ENCODE results near the gene S1PR3. TPM values are rescaled to one million over a fixed set of nuclear protein-coding genes. Genes with fewer than 3 reads are reported as not detected.

S1PR3 gene
- total RNA-seq, 2 experiments from 2014 or later = not detected

DNA sequence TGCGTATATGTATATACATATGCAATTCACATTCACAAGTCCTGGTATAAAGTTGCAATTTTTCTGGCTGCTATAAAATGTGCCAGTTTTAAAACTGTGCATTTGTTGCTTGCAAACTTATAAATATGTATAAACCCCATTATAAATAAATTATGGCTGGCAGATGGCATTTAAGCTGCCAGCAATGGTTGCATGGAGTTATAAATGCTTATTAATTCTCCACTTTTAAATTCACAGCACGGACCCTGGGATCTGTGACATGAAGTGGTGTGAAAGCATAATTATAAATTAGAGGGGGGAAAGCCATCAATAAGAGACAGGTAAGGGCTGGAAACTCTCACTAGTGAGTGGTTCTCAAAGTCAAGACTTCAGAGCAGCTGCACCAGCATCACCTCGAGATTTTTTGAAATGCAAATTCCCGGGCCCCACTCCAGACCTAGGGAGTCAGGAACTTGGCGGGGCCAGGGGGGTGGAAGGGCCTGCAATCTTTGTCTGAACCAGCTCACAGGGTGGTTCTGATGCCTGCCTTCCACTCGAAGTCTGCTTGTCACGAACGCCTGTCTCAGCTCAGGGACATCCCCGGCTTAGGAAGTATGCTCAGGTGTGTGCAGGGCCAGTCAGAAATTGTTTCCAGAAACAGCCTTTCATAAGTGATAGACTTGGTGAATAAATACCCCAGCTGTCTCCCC lies 16.9 kb downstream of the S1PR3 start:
- ChIA-PET POLR2A (no interaction called here), CTCF (no interaction called here)
- DNase-seq = peak; percentile 4
- H3K4me1 Mint-ChIP-seq (ENCODE audit: low read depth) = no peaks in the 10 kb centered on the region
- no peak for ATAC-seq
- H3K27ac Mint-ChIP-seq = no peak overlapping the region
- H3K27me3 Mint-ChIP-seq (ENCODE audit: low read depth) = peaks cover 9% of the 10 kb centered on the region
- no peak overlapping the region for H3K4me3 Mint-ChIP-seq
- H3K36me3 Mint-ChIP-seq (ENCODE audit: low read depth) = no peaks in the 10 kb centered on the region
- H3K9me3 Mint-ChIP-seq (ENCODE audit: insufficient read depth) = no peaks in the 10 kb centered on the region

DNA sequence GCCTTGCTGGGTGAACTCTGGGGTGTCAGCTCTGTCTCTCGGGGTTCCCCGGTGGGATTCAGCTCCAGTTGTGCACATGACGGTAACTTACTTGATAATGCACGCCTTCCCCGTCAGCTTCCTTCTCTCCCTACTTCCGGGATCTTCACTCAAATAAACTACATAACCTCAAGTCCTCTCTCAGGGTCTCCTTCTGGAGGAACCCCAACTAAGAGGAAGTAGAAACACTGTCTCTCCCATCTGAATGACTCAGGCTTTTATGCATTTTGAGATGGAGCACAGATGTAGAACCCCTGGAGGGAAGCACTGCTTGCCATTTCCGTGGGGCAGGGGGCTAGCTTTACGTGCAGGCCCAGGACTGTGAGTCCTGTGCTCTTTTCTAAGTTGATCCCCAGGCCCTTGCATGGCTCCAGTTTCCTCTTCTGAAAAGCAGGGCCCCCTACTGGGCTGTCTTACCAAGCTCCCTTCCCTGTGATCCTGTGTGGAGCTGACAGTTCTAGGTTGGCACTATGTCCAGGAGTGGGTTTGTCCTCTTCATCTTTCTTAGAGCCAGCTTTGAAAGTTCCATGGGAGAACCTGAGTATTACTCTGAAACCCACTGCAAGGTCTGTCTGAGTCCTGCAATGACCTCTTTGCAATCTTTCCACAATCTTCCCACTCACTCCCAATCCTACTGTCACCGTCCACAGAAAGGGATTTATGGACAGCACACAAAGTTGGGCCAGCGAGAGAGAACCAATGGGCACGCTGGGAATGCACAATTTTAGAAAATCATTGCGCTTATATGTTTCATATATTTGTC lies 17.7 kb downstream of the S1PR3 start:
- peak; percentile 15 for DNase-seq
- H3K4me1 Mint-ChIP-seq (ENCODE audit: low read depth) = no peaks in the 10 kb centered on the region
- ATAC-seq = no peak
- CTCF ChIA-PET = no interaction called here
- H3K27me3 Mint-ChIP-seq (ENCODE audit: low read depth) = peaks cover 8% of the 10 kb centered on the region
- H3K4me3 Mint-ChIP-seq = no peak overlapping the region
- H3K27ac Mint-ChIP-seq = no peak overlapping the region
- no peaks in the 10 kb centered on the region for H3K36me3 Mint-ChIP-seq (ENCODE audit: low read depth)
- POLR2A ChIA-PET = no interaction called here
- no peaks in the 10 kb centered on the region for H3K9me3 Mint-ChIP-seq (ENCODE audit: insufficient read depth)

- H3K27me3 Mint-ChIP-seq (ENCODE audit: low read depth) = peaks cover 8% of the 10 kb centered on the region
- no peak overlapping the region for H3K27ac Mint-ChIP-seq
- no peak overlapping the region for H3K4me3 Mint-ChIP-seq
- peak; percentile 7 for DNase-seq
- no peaks in the 10 kb centered on the region for H3K36me3 Mint-ChIP-seq (ENCODE audit: low read depth)
- H3K4me1 Mint-ChIP-seq (ENCODE audit: low read depth) = no peaks in the 10 kb centered on the region
- ChIA-PET CTCF (no interaction called here), POLR2A (no interaction called here)
- ATAC-seq = no peak
- H3K9me3 Mint-ChIP-seq (ENCODE audit: insufficient read depth) = no peaks in the 10 kb centered on the region
These were observed 18.2 kb downstream of the S1PR3 start for GRCh38 chr9:89009546-89009840.

GRCh38 chr9:89010056-89010455 lies 18.8 kb downstream of the S1PR3 start:
- POLR2A ChIA-PET = no interaction called here
- H3K9me3 Mint-ChIP-seq (ENCODE audit: insufficient read depth) = no peaks in the 10 kb centered on the region
- H3K27ac Mint-ChIP-seq = no peak overlapping the region
- H3K4me3 Mint-ChIP-seq = no peak overlapping the region
- ATAC-seq = no peak
- peaks cover 9% of the 10 kb centered on the region for H3K27me3 Mint-ChIP-seq (ENCODE audit: low read depth)
- H3K36me3 Mint-ChIP-seq (ENCODE audit: low read depth) = no peaks in the 10 kb centered on the region
- no peaks in the 10 kb centered on the region for H3K4me1 Mint-ChIP-seq (ENCODE audit: low read depth)
- CTCF ChIA-PET = no interaction called here
- DNase-seq = no peak

DNA sequence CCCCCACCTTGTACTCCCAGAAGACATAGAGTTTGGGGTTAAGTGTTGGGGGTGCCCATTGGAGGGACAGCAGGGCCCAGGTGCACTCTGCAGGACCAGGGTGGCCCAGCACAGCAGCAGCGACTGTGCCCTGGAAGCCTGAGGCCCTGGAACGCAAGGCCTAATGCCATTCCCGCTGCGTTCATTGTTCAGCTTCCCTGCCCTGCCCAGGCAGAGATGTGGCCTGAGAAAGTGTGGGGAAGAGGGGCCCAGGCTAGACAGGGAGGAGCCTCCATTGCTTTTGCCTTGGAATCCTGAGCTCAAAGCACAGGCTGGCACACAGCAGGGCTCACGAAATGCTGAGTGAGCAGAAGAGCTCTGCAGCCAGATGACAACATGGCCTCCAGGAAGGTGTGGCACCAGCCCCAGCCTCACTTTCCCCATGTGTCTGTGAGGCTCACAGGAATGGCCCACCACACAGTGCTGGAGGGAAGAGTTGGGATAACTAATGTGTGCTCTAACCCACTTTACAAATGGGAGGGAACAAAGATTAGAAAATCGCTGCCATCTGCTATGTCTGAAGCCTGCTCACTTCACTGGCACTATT lies 19.4 kb downstream of the S1PR3 start:
- ChIA-PET CTCF (interaction anchor here (0.9 kb wide), 1 partner anchor 417 kb away, joined by 3 read pairs; no protein-coding TSS in a partner anchor), POLR2A (no interaction called here)
- no peaks in the 10 kb centered on the region for H3K36me3 Mint-ChIP-seq (ENCODE audit: low read depth)
- peaks cover 3% of the 10 kb centered on the region for H3K27me3 Mint-ChIP-seq (ENCODE audit: low read depth)
- H3K4me1 Mint-ChIP-seq (ENCODE audit: low read depth) = no peaks in the 10 kb centered on the region
- ATAC-seq (no peak), DNase-seq (no peak)
- no peak overlapping the region for H3K4me3 Mint-ChIP-seq
- H3K27ac Mint-ChIP-seq = no peak overlapping the region
- no peaks in the 10 kb centered on the region for H3K9me3 Mint-ChIP-seq (ENCODE audit: insufficient read depth)

GRCh38 chr9:89011683-89012082 lies 20.4 kb downstream of the S1PR3 start:
- Mint-ChIP-seq H3K9me3 (ENCODE audit: insufficient read depth) (no peaks in the 10 kb centered on the region), H3K36me3 (ENCODE audit: low read depth) (no peaks in the 10 kb centered on the region), H3K4me3 (no peak overlapping the region), H3K4me1 (ENCODE audit: low read depth) (no peaks in the 10 kb centered on the region), H3K27me3 (ENCODE audit: low read depth) (peaks cover 2% of the 10 kb centered on the region), H3K27ac (no peak overlapping the region)
- no peak for ATAC-seq
- no peak for DNase-seq
- ChIA-PET CTCF (interaction anchor here (0.9 kb wide), 1 partner anchor 418 kb away, joined by 3 read pairs; no protein-coding TSS in a partner anchor), POLR2A (no interaction called here)

DNA sequence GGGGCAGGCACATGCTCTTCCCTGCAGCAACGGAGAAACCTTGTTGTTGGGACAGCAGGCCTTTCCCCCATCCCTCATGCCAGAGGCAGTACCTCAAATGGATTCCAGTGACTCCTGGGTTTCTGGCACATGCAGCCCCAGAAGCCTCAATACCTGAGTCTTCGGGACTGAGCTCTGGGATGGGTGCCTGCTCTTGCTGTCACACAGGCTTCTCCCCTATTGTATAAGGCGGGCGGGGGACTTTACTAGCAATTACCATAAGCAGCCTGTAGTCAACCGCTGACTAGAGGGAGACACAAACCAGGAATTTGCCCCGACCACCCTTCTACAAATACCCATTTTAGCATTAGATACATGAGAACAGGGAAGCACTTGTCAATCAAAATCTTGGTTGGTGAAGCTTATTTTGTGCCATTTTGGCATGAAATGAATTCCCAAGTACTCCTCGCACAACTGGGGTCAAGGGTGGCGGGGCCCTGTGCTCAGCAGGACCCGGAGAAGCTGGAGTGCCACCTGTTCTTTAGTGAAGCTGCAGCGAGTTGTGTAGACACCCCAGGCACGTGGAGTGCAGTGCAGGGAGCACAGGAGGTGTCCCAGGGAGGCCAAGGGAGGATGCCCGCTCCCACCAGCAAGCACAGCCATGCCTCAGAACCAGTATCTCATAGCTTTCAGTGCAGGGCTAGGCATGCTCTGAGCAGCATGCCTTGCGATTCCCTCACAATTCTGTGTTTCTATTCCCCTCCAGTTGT lies 21.2 kb downstream of the S1PR3 start:
- no peak for DNase-seq
- CTCF ChIA-PET = no interaction called here

DNA sequence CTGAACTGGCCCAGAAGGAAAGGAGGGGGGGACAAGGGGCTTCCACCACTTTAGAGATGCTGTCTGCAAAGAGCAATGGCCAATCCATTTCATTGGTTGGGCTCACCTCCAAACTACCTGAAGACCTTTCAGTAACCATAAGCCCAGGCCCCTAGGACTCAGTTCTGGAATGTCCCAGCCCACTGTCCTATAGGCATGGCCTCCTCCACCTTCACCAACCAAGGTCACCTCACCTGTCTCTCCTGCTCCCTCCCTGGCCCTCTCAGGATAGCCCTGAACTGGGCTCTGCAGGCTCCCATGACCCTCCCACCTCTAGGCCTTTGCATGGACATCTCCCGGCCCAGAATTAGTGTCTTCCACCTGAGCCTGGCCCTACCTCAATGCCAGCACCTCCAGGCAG lies 22.4 kb downstream of the S1PR3 start:
- ATAC-seq (no peak), DNase-seq (no peak)
- H3K4me3 Mint-ChIP-seq = no peak overlapping the region
- ChIA-PET POLR2A (no interaction called here), CTCF (no interaction called here)
- peaks cover 10% of the 10 kb centered on the region for H3K27me3 Mint-ChIP-seq (ENCODE audit: low read depth)
- no peaks in the 10 kb centered on the region for H3K4me1 Mint-ChIP-seq (ENCODE audit: low read depth)
- H3K27ac Mint-ChIP-seq = no peak overlapping the region
- no peaks in the 10 kb centered on the region for H3K9me3 Mint-ChIP-seq (ENCODE audit: insufficient read depth)
- no peaks in the 10 kb centered on the region for H3K36me3 Mint-ChIP-seq (ENCODE audit: low read depth)

More for the DNA sequence above, 21.2 kb downstream of the S1PR3 start:
- Mint-ChIP-seq H3K27me3 (ENCODE audit: low read depth) (peaks cover 3% of the 10 kb centered on the region), H3K4me1 (ENCODE audit: low read depth) (no peaks in the 10 kb centered on the region), H3K4me3 (no peak overlapping the region), H3K9me3 (ENCODE audit: insufficient read depth) (no peaks in the 10 kb centered on the region), H3K36me3 (ENCODE audit: low read depth) (no peaks in the 10 kb centered on the region), H3K27ac (no peak overlapping the region)
- no peak for ATAC-seq
- POLR2A ChIA-PET = no interaction called here

DNA sequence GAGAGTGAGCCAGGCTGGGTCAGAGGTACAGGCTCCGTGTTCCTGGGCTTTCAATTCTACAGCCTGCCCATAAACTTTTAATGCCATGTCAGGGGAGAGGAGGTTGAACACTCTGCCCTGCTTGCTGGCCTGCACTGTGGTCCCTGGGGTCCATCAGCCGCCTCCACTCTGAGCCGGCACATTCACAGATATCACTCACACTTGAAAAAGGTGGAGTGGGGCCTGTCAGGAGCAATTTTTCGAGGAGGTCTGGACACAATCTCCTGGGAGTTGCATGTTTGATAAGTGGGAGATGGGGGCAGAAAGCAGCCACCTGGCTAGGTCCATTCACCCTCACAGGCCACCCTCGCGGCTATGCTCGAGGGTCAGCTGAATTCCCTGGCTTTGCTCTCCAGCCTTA lies 22.9 kb downstream of the S1PR3 start:
- H3K27ac Mint-ChIP-seq = no peak overlapping the region

GRCh38 chr9:89015336-89015735 lies 24.1 kb downstream of the S1PR3 start:
- Mint-ChIP-seq H3K4me3 (no peak overlapping the region), H3K4me1 (ENCODE audit: low read depth) (no peaks in the 10 kb centered on the region), H3K27ac (no peak overlapping the region), H3K9me3 (ENCODE audit: insufficient read depth) (no peaks in the 10 kb centered on the region), H3K36me3 (ENCODE audit: low read depth) (no peaks in the 10 kb centered on the region), H3K27me3 (ENCODE audit: low read depth) (peaks cover 10% of the 10 kb centered on the region)
- ChIA-PET CTCF (no interaction called here), POLR2A (no interaction called here)
- ATAC-seq (no peak), DNase-seq (no peak)

More for the DNA sequence above, 22.9 kb downstream of the S1PR3 start:
- ChIA-PET CTCF (no interaction called here), POLR2A (no interaction called here)
- DNase-seq (no peak), ATAC-seq (no peak)
- Mint-ChIP-seq H3K36me3 (ENCODE audit: low read depth) (no peaks in the 10 kb centered on the region), H3K27me3 (ENCODE audit: low read depth) (peaks cover 10% of the 10 kb centered on the region), H3K4me3 (no peak overlapping the region), H3K4me1 (ENCODE audit: low read depth) (no peaks in the 10 kb centered on the region), H3K9me3 (ENCODE audit: insufficient read depth) (no peaks in the 10 kb centered on the region)

DNA sequence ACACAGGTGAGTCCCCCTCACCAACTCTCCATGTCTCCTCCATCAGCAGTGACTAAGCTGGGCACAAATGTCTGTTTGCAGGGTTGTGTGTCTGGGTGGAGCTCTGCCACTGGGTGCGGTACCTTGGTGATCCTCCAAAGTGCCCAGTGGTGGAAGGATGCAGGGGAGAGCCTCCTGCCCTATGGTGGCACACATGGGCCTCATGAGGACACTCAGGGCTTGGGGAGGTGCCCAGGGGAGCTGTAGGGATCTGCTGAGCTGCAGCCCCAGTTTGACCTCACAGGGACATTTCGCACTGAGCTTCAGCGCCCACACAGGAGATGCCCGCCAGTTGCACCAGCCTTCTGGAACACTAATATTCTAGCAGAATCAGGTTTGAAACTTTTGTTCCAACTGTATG lies 29.5 kb downstream of the S1PR3 start:
- Mint-ChIP-seq H3K27ac (no peak overlapping the region), H3K36me3 (ENCODE audit: low read depth) (no peaks in the 10 kb centered on the region), H3K4me3 (no peak overlapping the region), H3K27me3 (ENCODE audit: low read depth) (peaks cover 8% of the 10 kb centered on the region), H3K9me3 (ENCODE audit: insufficient read depth) (no peaks in the 10 kb centered on the region), H3K4me1 (ENCODE audit: low read depth) (no peaks in the 10 kb centered on the region)
- ChIA-PET CTCF (no interaction called here), POLR2A (no interaction called here)
- ATAC-seq (no peak), DNase-seq (no peak)

DNA sequence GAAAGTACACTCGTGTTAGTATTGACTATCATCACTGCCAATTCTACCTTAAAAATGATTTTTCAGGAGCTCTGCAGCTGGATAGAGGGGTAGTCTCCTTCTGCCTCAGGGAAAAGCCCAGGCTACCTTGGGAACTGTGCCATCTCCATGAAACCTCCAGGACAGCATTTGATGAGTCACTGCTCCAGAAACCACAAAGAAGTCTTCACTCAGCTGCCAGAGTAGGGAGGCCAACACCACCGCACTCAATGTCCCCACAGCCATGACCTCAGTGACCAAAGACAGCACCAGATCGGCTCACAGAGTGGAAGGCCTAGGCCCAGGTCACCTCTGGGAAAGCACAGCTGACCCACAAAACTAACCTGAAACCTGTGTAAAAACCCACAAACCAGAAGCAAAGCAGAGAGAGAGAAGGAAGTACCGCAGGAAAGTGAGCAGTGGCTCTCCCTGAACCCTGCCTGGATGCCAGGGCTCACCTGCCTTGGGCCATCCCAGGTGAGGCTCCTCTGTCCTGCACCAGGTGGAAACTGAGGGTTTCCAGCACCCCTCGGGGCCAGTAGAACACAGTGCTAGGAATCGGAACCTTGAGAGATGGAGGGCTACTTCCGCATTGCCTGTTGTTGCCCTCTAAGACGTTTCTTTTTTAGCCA lies 30.0 kb downstream of the S1PR3 start:
- no peak overlapping the region for H3K27ac Mint-ChIP-seq
- peaks cover 8% of the 10 kb centered on the region for H3K27me3 Mint-ChIP-seq (ENCODE audit: low read depth)
- CTCF ChIA-PET = no interaction called here
- POLR2A ChIA-PET = no interaction called here
- DNase-seq = no peak
- no peak for ATAC-seq
- H3K9me3 Mint-ChIP-seq (ENCODE audit: insufficient read depth) = no peaks in the 10 kb centered on the region
- H3K4me3 Mint-ChIP-seq = no peak overlapping the region
- no peaks in the 10 kb centered on the region for H3K4me1 Mint-ChIP-seq (ENCODE audit: low read depth)
- no peaks in the 10 kb centered on the region for H3K36me3 Mint-ChIP-seq (ENCODE audit: low read depth)

Measured in activated CD8-positive, alpha-beta T cell treated with anti-CD3 and anti-CD28 coated beads, Interleukin-2, amount 10 ng/mL, durations not matched to agents 7 days and 5 days (primary cell).